Rectal smooth muscle tissue (tissue), 1 donor: ENCODE data around the gene LYPD3.

Source experiments
- H3K27ac ChIP-seq: one replicate; pipeline ENCODE4 v1.7.0; 2013; ENCODE audit warnings: low read depth, low read length, inconsistent platforms
- H3K27me3 ChIP-seq: one replicate; pipeline ENCODE4 v1.7.0; 2013; ENCODE audit warnings: low read length; ENCODE audit not compliant: control insufficient read depth, insufficient read depth
- H3K36me3 ChIP-seq: one replicate; pipeline ENCODE4 v1.7.0; 2013; ENCODE audit warnings: low read length; ENCODE audit not compliant: control insufficient read depth, insufficient read depth
- H3K4me1 ChIP-seq: one replicate; pipeline ENCODE4 v1.7.0; 2013; ENCODE audit warnings: low read length; ENCODE audit not compliant: control insufficient read depth, insufficient read depth
- H3K4me3 ChIP-seq: one replicate; pipeline ENCODE4 v1.7.0; 2013; ENCODE audit warnings: low read length
- H3K9ac ChIP-seq: one replicate; pipeline ENCODE4 v1.7.0; 2013; ENCODE audit warnings: low read length

Gene LYPD3

GRCh38 chr19:43501661-43502418, 36.4 kb upstream of the LYPD3 start:
- Histone ChIP-seq H3K9ac (no peak overlapping the region), H3K4me1 (no peaks in the 10 kb centered on the region), H3K27ac (no peak overlapping the region), H3K36me3 (peaks cover 4% of the 10 kb centered on the region), H3K4me3 (no peak overlapping the region), H3K27me3 (no peaks in the 10 kb centered on the region)

- peaks cover 7% of the 10 kb centered on the region for H3K36me3 ChIP-seq
- H3K27ac ChIP-seq, result no peak overlapping the region
- H3K9ac ChIP-seq, result no peak overlapping the region
- no peaks in the 10 kb centered on the region for H3K27me3 ChIP-seq
- no peaks in the 10 kb centered on the region for H3K4me1 ChIP-seq
- H3K4me3 ChIP-seq, result no peak overlapping the region
Observed at GRCh38 chr19:43499042-43499441, 33.6 kb upstream of the LYPD3 start.

- no peak overlapping the region for H3K27ac ChIP-seq
- no peak overlapping the region for H3K9ac ChIP-seq
- no peaks in the 10 kb centered on the region for H3K27me3 ChIP-seq
- peaks cover 7% of the 10 kb centered on the region for H3K36me3 ChIP-seq
- no peak overlapping the region for H3K4me3 ChIP-seq
- no peaks in the 10 kb centered on the region for H3K4me1 ChIP-seq
Observed at GRCh38 chr19:43498233-43498842, 32.9 kb upstream of the LYPD3 start.

- H3K9ac ChIP-seq, result no peak overlapping the region
- peaks cover 7% of the 10 kb centered on the region for H3K36me3 ChIP-seq
- no peak overlapping the region for H3K4me3 ChIP-seq
- H3K27me3 ChIP-seq, result no peaks in the 10 kb centered on the region
- H3K27ac ChIP-seq, result no peak overlapping the region
- H3K4me1 ChIP-seq, result no peaks in the 10 kb centered on the region
Observed at GRCh38 chr19:43496960-43497359, 31.6 kb upstream of the LYPD3 start.

- no peak overlapping the region for H3K27ac ChIP-seq
- H3K4me3 ChIP-seq, result no peak overlapping the region
- peaks cover 7% of the 10 kb centered on the region for H3K36me3 ChIP-seq
- H3K27me3 ChIP-seq, result no peaks in the 10 kb centered on the region
- H3K4me1 ChIP-seq, result no peaks in the 10 kb centered on the region
- H3K9ac ChIP-seq, result no peak overlapping the region
Observed at GRCh38 chr19:43495082-43495481, 29.7 kb upstream of the LYPD3 start.

- H3K4me1 ChIP-seq, result no peaks in the 10 kb centered on the region
- no peaks in the 10 kb centered on the region for H3K27me3 ChIP-seq
- H3K9ac ChIP-seq, result no peak overlapping the region
- no peak overlapping the region for H3K27ac ChIP-seq
- H3K36me3 ChIP-seq, result peaks cover 3% of the 10 kb centered on the region
- no peak overlapping the region for H3K4me3 ChIP-seq
Observed at GRCh38 chr19:43490759-43491158, 25.4 kb upstream of the LYPD3 start.

- Histone ChIP-seq H3K4me1 (no peaks in the 10 kb centered on the region), H3K4me3 (no peak overlapping the region), H3K9ac (no peak overlapping the region), H3K36me3 (peaks cover under 1% of the 10 kb centered on the region), H3K27me3 (no peaks in the 10 kb centered on the region), H3K27ac (no peak overlapping the region)
Observed at GRCh38 chr19:43489979-43490599, 24.7 kb upstream of the LYPD3 start.

- Histone ChIP-seq H3K9ac (no peak overlapping the region), H3K27me3 (no peaks in the 10 kb centered on the region), H3K36me3 (no peaks in the 10 kb centered on the region), H3K4me3 (no peak overlapping the region), H3K27ac (no peak overlapping the region), H3K4me1 (no peaks in the 10 kb centered on the region)
Observed at GRCh38 chr19:43489310-43489709, 23.9 kb upstream of the LYPD3 start.

- Histone ChIP-seq H3K27ac (no peak overlapping the region), H3K27me3 (no peaks in the 10 kb centered on the region), H3K4me3 (no peak overlapping the region), H3K9ac (no peak overlapping the region), H3K4me1 (no peaks in the 10 kb centered on the region), H3K36me3 (no peaks in the 10 kb centered on the region)
Observed at GRCh38 chr19:43488179-43488578, 22.8 kb upstream of the LYPD3 start.

GRCh38 chr19:43486412-43486811, 21.0 kb upstream of the LYPD3 start:
- Histone ChIP-seq H3K27ac (no peak overlapping the region), H3K4me1 (no peaks in the 10 kb centered on the region), H3K36me3 (no peaks in the 10 kb centered on the region), H3K27me3 (no peaks in the 10 kb centered on the region), H3K4me3 (no peak overlapping the region), H3K9ac (no peak overlapping the region)

GRCh38 chr19:43485951-43486350, 20.5 kb upstream of the LYPD3 start:
- no peak overlapping the region for H3K9ac ChIP-seq
- no peak overlapping the region for H3K27ac ChIP-seq
- no peaks in the 10 kb centered on the region for H3K36me3 ChIP-seq
- no peaks in the 10 kb centered on the region for H3K27me3 ChIP-seq
- H3K4me1 ChIP-seq, result no peaks in the 10 kb centered on the region
- H3K4me3 ChIP-seq, result no peak overlapping the region

- Histone ChIP-seq H3K27ac (no peak overlapping the region), H3K36me3 (no peaks in the 10 kb centered on the region)
Observed at GRCh38 chr19:43483281-43483680, 17.9 kb upstream of the LYPD3 start.

More at GRCh38 chr19:43483281-43483680, 17.9 kb upstream of the LYPD3 start:
- H3K27me3 ChIP-seq, result no peaks in the 10 kb centered on the region
- H3K4me1 ChIP-seq, result no peaks in the 10 kb centered on the region
- no peak overlapping the region for H3K9ac ChIP-seq
- no peak overlapping the region for H3K4me3 ChIP-seq
